ENCODE data around the gene ERCC6L.
"Not testable (repeated sequence)": the region's sequence is repeated elsewhere in the genome, so short reads cannot be mapped to it uniquely, and the experiment has no call there.

The ERCC6L gene

GRCh38 chrX:72247206-72247942, 8.5 kb upstream of the ERCC6L start:
- TF ChIP-seq, protein P1, sequence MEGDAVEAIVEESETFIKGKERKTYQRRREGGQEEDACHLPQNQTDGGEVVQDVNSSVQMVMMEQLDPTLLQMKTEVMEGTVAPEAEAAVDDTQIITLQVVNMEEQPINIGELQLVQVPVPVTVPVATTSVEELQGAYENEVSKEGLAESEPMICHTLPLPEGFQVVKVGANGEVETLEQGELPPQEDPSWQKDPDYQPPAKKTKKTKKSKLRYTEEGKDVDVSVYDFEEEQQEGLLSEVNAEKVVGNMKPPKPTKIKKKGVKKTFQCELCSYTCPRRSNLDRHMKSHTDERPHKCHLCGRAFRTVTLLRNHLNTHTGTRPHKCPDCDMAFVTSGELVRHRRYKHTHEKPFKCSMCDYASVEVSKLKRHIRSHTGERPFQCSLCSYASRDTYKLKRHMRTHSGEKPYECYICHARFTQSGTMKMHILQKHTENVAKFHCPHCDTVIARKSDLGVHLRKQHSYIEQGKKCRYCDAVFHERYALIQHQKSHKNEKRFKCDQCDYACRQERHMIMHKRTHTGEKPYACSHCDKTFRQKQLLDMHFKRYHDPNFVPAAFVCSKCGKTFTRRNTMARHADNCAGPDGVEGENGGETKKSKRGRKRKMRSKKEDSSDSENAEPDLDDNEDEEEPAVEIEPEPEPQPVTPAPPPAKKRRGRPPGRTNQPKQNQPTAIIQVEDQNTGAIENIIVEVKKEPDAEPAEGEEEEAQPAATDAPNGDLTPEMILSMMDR (conservative IDR thresholded peaks at IDR 0.05) = no peak
- peak overlapping the region; percentile 24; the same call in 1 of the 2 replicates for H3K27ac ChIP-seq

DNA sequence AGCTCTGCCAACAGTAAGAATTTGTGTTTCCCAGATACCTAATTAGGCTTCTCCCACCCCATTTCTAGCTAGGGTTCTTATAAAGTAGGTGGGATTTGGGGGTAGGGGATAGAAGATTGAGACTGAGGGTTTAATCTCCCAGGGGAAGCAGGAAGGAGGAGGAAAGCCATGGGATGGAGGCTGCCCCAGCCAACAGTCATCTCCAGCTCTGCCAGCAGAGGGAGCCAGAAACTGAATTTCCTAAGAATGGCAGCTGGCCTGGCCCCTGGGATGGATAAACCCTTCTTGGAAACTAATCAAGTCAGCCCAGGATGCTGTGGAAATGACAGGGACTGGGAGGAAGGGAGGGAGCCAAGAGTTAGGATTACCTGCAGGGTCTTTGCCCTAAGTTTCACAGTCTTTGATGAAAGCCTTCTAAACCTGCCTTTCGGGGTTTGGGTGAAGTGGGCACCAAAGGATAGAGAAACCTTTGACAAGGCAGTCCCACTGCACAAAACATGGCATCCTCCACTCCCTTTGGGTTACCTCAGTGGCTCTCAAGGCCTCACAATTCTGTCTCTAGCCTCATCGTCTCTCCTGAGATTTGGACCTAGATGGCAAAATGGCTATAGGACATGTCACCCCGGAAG, 6.7 kb upstream of the ERCC6L start:
- H3K27ac ChIP-seq = no peak overlapping the region
- TF ChIP-seq, protein P1 (conservative IDR thresholded peaks at IDR 0.05) = peak; percentile 80

- H3K27ac ChIP-seq = no peak overlapping the region
- TF ChIP-seq, protein P1 (conservative IDR thresholded peaks at IDR 0.05) = no peak
Measured at GRCh38 chrX:72243472-72243871, 4.6 kb upstream of the ERCC6L start.

- no peak overlapping the region for H3K27ac ChIP-seq
- TF ChIP-seq, protein P1 (conservative IDR thresholded peaks at IDR 0.05) = no peak
Measured at GRCh38 chrX:72240976-72241375, 2.1 kb upstream of the ERCC6L start.

DNA sequence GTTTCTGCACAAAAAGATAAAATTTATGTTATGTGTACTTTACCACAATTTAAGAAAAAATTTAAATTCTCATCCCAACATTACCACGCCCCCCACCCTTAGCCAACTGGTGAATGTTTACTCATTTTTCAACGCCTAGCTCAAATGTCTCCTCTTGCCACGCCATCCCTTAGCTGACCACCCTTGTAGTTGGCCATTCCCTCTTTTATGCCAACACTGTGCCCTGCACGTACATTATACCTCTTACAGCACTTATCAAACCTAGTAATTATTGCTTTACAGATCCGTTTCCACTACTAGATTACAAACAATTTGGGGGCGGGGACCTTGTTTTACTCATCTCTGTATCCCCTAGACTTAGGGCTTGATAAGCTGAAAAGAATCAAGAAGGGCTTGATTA, 644 bp downstream of the ERCC6L start:
- TF ChIP-seq, protein P1 (conservative IDR thresholded peaks at IDR 0.05) = no peak
- H3K27ac ChIP-seq = peak overlapping the region; percentile 53; the same call in 1 of the 2 replicates

DNA sequence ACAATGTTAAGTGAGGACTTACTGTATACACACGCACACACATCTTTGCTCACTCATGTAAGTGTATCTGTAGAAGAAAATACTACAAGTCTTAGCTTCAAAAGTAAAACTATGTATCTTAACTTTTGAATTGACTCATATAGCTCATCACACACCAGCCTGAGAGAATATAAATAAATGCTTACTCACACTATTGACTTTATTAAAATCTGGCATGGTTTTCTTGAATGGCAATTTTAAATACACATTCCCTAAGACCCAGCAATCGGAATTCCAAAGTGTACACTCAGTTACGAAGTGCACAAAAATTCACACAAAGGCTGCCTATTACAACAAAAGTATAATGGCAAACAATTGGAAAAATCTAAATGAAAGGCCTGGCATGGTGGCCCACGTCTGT, 2.0 kb downstream of the ERCC6L start:
- TF ChIP-seq, protein P1 (conservative IDR thresholded peaks at IDR 0.05) = no peak
- no peak overlapping the region for H3K27ac ChIP-seq

DNA sequence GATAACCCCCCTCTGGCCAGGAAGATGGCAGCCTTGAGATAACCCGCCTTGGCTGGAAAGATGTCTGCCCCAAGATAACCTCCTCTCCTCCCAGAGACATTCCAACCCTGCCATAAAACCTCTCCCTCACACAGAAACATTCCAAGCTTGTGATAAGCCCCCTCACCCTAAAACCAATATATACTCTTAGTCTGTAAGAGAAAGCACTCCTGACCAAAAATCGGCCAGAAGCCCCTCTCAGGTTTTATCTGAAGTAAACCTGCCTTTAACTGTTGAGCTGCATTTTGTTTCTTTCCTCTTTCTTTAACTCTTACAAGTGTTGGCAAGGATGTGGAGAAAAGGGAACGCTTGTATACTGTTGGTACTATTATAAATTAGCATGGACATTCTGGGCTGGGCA, 8.5 kb downstream of the ERCC6L start:
- H3K27ac ChIP-seq = no peak overlapping the region
- TF ChIP-seq, protein P1 (conservative IDR thresholded peaks at IDR 0.05) = no peak

DNA sequence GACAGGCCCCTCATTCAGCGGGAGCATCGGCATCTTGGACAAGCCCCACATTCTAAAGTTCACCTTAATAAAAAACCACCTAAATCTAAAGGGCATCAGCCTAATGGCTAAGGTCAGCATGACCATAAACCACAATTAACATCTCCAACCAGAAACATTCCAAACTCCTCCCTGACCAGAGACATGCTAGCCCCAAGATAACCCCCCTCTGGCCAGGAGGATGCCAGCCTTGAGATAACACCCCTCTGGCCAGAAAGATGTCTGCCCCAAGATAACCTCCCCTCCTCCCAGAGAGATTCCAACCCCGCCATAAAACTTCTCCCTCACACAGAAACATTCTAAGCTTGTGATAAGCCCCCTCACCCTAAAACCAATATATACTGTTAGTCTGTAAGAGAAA, 18.5 kb downstream of the ERCC6L start:
- not testable (repeated sequence) for H3K27ac ChIP-seq
